HG02943 (cell line): ENCODE results near the gene DMAP1.

Experiments used
- ATAC-seq: cut with Tn5 transposase; IDR thresholded peaks from one replicate; pipeline ENCODE4 v1.9.1; 2021; ENCODE audit warnings: mild to moderate bottlenecking, low read depth, moderate library complexity; ENCODE audit not compliant: unreplicated experiment

The DMAP1 gene

DNA sequence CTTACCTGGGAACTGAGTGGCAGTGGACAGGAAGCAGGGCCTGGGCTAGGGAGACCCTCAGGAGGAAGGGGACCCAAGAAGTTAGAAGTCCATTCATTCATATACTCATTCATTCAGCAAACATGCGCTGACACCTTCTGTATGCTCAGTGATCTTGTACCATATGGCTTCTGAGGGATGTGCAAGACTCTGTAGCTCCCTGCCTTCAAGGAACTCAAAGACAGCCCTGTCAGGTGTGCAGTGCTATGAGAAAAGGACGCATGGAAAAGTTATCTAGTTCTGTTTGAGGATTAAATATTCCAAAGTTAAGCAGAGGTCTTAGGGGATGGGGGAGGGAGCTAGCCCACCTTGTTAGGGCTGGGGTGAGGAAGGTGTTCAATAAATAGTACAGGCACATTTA lies 12.5 kb downstream of the DMAP1 start:
- ATAC-seq = no peak

DNA sequence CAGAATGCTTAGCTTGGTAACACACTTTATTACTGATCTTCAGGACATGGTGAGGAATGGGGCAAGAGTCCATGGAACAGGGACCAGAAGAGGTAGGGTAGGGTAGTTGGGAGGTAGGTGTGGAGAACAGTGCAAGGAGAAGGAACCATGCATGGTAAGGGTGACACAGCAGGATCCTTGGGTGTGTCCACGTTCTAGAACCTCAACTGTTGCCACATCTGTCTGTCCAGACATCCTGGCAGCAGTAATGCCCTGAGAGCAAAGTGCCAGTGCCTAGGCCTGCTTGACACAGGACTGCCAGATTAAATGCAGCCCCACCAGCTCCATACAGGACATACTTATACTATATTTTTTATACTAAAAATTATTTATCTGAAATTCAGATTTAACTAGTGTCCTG lies 13.9 kb downstream of the DMAP1 start:
- no peak for ATAC-seq

GRCh38 chr1:44228218-44228617 lies 14.9 kb downstream of the DMAP1 start:
- no peak for ATAC-seq

DNA sequence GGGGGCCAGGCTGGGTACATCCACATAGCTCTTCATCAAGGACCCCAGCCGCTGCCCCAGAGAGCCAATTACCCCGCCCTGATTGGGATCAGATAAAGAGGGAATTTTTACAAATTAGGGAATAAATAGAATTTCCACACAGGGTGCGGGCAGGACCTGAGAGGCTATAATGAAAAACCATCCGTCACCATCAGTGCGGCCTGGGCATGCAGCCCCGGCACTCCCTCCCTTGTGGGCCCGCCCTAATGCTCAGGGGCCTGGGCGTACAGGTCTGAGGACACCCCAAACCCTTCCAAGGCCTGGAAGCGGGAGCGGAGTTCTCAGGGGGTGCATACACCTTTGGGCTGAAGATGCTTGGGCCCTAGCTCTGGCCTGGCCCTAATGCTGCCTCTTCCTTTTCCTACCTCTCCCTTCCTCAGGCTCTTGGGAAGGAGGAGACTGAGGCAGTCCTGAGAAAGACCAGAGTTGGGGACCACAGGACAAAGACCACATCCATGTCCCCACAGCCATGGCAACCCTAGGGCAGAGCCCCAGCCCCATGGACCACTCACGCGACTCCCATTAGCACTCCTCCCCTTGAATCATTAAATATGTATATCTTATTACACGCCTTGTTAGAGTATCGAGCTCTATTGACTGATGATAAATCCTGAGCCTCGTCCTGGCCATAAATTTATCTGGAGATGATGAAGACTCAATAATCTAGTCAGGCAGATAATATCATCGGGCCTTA lies 16.3 kb downstream of the DMAP1 start:
- ATAC-seq = no peak

- ATAC-seq = no peak
Measured at GRCh38 chr1:44230796-44231195, 17.5 kb downstream of the DMAP1 start.

DNA sequence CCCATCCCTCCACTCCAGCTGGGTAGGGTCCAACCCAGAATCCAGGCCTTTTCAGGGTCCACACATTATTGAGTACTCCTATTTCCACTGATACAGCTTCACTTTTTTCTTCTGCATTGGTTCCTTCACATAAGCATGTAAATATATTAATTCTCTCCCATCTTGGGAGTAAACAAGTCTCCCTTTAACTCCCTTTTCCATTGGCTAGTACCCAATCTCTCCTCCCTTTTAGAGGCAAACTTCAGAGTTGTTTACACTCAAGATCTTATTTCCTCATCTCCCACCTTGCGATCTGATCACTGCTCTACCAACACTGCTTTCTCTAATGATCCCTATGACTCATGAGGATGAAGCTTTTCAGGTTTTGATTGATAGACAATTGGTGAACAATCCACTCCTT lies 20.3 kb downstream of the DMAP1 start:
- no peak for ATAC-seq

DNA sequence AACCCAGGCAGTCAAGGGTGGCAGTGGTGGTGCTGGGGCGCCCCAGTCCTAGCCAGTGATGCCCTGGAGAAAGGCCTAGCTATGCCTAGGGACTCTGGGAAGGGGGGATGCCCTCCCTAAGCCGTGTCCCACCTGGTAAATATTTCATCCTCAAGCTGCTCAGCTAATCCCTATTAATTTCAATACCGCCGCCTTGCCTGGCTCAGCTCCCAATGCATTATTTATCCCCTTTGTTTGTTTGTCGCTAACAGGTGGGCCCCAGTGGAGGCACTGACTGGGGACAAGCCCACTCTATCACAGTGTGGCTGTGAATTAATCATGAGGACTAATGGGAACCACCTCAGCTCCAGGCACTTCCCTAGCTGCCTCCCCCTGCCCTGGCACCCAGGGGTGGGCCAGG lies 22.5 kb downstream of the DMAP1 start:
- ATAC-seq = no peak

DNA sequence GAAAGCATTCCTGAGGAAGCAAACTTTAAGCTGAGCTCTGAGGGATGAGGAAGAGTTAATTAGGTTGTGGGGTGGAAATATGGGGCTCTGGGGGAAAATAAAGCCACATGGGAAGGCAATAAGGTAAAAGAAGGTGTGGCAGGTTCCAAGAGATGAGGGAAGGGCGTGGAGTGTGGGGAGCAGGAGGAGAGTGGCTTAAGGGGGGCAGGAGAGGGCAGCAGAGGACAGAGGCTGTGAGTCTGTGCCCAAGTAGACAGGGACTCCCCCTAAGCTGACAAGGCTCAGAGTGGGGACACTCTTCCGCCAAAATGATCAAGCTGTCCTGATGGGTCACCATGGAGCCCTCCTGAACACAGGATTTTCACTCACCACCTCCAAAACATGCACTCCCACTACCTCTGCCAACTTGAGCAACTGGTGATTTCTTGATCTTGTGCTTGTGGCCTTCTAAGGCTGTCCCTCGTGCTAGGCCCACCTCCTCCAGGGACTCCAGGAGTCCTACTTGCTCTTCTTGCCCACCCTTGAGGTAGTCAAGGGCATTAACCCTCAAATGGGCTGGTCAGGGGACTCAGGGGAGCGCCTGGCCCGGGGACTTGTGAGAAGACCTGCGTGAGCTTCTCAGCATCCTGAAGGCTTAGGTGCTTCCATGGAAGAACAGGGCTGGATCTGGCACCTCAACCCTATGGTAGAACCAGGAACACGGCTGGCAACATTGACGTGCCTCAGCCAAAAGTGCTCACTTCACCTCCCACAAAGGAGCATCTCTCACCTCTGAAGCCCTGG lies 23.4 kb downstream of the DMAP1 start:
- no peak for ATAC-seq

GRCh38 chr1:44237721-44238457 lies 24.6 kb downstream of the DMAP1 start:
- ATAC-seq = no peak

- no peak for ATAC-seq
Measured at GRCh38 chr1:44238660-44239059, 25.4 kb downstream of the DMAP1 start.

DNA sequence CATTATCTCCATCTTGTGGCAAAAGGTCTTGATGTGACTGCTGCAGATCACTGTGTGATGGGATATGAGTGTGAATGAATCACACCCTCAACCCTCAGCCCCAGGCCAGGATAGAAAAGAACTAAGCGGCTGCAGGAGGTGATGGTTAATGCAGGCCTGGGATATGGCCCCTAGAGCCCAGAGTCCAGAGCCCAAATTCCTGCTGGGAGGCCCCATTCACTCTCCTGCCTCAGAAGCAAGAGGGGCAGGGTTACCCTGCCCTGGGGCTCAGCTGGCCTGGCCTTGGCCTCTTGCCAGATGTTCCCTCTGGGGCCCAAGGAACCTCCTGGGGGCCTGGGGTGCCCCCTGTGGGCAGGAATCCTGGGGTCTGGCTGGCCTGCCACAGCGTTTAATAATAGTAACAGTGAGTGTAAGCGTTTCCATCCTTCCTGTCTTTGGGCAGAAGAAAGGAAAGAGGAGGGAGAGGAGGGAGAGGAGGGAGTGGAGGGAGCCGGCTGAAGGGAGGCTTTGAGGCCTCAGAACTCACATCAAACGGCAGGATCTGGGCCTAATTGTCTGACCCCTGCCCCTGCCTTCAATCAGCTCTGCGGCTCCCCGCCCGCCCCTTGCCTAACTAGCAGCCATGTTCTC lies 26.2 kb downstream of the DMAP1 start:
- ATAC-seq = no peak

DNA sequence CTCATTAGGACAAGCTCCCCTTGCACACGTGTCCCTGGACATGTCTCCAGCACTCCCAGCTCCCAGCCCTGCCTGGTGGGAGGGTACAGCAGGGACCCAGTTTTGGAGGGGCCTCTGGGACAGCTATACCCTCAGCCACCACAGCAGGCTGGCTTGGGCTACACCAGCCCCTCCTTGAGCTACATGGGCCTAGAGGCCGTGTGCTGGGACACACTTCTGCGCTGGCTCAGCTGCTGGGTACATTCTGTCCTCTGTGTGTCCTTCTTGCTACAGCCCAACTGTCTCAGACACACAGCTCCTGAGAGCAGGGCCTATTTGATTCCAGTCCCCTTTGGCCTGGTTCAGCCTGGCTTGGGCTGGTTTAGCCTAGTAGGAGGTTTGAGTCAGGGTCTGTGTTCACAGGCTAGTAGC lies 26.7 kb downstream of the DMAP1 start:
- no peak for ATAC-seq

GRCh38 chr1:44240802-44241671 lies 27.8 kb downstream of the DMAP1 start:
- no peak for ATAC-seq

DNA sequence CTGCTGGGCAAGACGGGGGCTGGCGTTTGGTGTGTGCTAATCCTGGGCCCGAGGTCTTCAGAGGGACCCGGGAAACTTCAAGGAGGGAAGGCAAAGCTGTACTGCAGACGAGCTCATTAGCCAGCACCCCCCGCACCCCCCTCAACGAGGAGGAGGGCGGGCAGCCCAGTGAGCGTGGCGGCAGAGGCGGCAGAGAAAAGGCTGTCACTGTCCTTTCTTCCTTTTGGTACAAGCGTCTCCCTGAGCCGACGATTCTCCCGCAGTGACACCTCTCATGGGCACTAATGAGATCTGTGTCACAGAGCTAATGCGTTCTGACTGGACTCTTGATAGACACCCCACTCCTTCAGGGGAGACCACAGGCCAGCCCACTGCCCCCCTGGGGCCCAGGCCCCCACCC lies 29.5 kb downstream of the DMAP1 start:
- no peak for ATAC-seq

DNA sequence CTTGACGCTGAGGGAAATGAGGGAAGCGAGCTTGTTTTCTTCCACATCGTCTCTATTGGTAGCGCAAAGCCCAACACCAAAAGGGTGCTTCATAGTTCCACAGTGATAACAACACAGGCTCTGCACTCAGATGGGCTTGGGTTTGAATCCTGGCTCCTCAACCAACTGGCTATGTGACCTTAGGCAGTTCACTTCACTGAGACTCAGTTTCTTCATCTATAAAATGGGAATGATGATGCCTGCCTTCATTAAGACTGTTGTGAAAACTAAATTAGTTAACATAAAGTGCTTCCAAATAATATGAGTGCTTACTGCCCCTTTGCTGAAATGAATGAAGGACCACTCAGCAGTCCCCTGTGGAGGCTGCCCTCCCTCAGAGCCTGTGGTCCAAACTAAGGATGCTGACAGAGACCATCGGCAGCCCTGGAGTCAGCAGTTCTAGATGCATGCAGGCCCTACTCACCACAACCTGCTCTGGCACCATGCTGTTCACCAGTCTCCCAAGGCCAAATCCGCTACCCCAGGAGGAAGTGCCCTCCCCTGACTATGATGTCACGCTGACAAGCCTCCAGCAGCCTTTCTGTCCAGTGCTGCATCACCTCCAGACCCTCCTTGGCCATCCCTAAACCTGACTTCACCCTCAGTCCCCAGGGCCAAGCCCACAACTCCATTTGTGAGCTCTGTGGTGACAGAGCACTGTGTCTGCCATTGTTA lies 30.7 kb downstream of the DMAP1 start:
- ATAC-seq = no peak

DNA sequence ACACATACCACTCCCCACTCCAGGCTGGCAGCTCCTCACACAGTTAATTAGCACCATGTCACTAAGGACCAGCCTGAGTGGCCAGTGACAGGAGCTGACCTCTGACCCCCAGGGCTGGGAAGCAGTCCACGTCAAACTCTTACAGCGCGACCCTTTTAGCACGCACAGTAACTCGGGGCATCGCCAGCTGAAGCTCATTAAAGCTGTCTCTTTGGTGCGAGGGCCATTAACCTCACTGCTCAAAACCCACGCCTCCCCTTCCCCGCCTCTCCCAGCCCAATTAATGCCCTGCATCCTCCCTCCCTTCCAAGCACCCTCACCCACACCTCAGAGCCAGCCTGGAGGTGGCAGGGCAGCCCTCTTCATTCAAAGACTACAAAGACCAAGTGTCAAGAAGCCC lies 31.7 kb downstream of the DMAP1 start:
- ATAC-seq = no peak

DNA sequence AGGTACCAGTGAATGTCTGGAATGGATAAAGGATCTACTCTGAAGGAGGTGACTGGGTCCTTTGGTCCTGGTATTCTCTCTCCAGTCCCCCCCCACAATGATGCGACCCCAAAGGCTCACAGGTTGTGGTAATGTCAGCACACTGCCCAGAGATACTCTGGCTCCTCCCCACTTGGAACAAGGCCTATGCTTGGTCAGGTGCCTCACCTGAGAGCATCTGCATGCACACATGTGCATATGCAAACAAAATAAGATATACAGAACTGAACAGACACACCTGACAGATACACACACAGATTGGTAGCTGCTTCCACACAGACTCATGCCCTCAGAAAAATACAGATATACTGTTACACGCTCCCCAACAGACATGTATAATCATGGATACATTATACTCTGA lies 33.5 kb downstream of the DMAP1 start:
- no peak for ATAC-seq

GRCh38 chr1:44249543-44249942 lies 36.3 kb downstream of the DMAP1 start:
- ATAC-seq = no peak

DNA sequence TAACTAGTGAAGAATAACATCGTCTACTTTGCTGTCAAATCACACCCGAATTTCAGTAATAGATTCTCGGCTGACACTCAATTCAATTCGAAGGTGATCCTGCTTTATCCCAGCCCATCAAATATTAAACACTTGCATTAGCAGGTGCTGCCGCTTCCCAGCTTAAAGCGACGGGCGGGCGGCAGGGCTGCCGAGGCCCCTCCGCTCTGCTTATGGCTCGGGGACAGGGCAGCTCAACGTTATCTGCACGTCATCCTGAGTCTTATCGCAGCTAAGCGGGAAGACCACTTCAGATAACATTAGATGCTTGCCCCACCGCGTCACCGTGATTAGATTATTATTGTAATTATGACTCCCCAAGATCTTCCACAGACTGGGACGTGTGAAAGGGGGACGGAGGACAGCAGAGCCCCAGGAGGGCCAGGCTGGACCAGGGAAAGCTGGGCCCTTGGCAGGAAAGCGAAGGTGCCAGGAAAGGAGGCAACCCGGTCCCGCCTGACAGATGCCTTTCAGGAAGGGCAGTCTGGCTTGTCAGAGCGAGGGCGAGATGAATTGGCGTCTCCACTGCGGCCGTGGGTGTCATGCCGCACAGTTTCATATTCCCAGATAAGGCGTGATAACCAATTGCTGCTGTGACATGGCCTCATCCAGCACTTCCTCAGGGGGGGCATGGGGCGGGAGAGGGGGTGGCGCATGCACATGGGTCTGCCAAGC lies 37.0 kb downstream of the DMAP1 start:
- ATAC-seq = no peak
